GM19397 (cell line): ENCODE measurements around the gene SLC6A12.

Experiments
- ATAC-seq: cut with Tn5 transposase; IDR thresholded peaks from one replicate; pipeline ENCODE4 v1.9.1; 2021; ENCODE audit warnings: mild to moderate bottlenecking, moderate library complexity; ENCODE audit not compliant: unreplicated experiment

The SLC6A12 gene

DNA sequence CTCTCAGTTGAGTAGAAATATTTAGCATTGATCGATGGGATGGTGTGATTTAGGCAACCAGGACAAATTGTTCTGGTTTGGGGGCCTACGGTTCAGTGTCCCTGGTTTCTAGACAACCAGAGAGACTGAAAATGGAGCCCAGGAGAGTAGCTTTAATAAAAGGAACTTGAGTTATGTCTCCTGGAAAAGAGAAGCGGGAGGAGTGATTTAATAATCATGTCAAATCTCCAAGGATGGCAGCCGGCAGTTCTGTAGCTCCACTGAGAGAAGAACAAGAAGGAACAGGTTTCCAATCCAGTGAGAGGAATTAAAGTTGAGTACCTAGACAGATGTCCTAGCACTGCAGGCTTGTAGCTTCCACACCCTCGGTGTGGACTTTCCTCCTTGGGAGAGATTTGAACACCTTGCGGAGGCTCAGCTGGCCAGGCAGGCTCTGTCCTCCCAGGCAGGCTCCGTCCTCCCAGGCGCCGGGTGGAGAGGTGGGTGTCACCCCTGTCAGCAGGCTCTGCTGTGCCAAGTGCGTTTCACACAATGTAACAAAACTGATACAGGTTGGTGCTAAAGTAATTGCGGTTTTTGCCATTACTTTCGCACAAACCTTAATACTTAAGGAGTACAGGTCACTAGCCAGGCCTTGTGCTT is 45.9 kb downstream of the SLC6A12 start:
- no peak for ATAC-seq

- no peak for ATAC-seq
Measured at GRCh38 chr12:166425-167075, 47.4 kb downstream of the SLC6A12 start.

DNA sequence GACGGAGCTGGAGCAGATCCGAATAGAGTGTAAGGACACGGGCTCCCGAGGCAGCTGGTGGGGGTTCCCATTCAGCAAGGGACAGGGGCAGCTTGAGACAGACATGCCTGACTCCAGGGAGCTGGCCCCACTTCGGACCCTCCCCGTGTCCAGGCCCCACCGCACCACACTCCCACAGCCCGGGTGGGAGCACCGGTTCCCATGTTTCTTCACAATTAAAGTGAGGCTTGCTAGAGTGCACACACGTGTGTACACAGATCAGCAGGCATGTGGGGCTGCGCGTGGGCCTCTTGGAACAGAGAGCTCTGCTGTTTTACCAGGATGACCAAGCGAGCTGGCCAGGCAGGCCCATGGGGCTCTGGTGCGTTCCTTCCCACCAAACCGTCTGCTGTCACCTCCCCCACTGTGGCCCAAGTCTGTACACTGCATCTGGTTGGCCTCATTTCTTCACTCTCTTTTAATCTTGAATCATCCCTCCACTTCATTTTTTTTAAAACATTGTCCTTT is 48.0 kb downstream of the SLC6A12 start:
- ATAC-seq, result no peak

DNA sequence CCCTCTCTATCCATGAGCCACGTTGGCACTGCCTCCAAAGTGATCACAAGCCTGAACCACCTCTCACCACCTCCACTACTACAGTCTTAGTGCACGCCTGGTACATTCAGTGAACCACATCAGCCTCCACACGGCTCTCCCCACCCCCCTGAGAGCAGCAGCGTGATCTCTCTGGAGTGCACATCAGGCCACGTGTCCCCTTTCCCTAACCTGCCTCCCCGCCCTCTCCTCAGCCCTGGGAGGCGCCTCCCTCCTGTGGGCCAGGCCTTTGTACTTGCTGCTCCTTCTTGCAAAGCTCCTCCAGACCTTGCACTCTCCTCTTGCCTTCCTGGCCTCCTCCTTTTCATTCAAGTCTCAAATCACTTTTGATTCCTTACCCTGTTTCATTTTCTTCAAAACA is 49.8 kb downstream of the SLC6A12 start:
- no peak for ATAC-seq

DNA sequence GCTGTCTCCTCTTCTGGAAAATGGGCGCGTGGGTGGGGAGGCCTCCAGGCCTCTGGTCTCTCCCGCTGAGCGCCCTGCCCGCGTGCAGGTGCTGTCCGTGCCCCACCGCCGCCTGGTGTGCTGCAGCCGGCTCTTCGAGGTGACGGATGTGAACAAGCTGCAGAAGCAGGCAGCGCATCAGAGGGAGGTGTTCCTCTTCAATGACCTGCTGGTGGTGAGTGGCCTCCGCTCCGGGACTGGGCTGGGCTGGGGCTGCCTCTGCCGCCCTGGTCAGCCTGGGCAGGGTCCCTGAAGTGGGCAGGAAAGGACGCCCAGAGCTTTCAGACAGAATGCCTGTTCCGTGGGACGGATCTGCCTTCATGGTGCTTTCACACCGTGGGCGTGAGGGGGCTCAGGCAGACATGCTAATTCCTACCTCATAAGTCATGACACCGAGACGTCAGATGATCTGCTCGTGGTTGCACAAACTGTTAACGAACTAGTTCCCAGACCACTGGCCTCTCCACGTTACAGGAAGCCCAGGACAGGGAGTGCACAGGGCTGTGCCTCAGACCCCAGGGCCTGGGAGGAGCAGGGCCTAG is 50.5 kb downstream of the SLC6A12 start:
- ATAC-seq, result no peak

DNA sequence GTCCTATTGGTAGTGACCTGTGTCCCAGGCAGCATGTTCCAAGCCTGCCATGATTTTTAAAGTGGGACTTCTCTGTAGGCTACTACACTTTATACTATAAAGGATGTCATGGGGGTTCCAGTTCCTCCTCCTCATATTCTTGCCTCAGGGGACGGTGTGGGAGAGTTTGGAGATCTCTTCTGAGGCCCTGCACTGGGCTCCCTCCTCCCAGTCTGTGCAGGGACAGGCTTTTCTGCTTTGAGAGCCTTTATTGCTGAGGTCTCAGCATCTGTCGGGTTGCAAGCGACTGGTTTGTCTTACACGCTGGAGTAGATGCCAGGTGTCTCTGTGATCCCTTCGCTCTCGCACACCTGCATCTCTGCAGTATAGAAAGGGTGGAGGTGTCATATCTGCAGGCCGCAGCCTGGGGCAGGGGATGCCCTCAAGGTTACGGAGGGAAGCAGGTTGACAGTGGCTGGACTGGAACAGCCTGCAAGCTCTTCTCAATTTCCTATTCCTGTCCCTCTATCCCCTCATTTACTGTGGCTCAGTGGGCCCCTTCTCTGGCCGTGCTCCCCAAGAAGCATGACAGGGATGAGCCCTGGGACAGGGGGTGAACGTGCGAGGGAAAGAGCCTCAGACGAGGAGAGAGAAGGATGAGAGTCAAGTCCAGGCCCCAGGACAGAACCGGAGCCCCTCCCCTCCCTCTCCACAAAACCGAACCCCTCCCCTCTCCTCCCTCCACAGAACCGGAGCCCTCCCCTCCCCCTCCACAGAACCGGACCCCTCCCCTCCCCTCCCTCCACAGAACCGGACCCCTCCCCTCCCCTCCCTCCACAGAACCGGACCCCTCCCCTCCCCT is 51.3 kb downstream of the SLC6A12 start:
- no peak for ATAC-seq

DNA sequence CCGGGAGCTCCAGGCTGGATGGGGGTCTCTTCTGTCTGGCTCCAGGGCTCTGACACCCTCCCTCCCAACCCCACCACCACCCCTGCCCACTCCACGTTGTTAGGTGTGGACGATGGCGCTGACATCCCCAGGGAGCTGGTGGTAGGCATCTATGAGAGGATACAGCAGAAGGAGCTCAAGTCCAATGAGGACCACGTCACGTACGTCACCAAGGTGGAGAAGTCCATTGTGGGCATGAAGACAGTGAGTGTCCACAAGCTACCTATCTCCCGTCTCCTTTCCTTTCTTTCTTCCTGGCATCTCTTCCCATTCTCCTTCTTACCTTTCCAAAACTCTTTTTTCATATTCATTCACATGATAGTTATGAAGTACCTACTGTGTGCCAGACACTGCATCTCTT is 52.1 kb downstream of the SLC6A12 start:
- no peak for ATAC-seq

GRCh38 chr12:160858-161257 is 53.1 kb downstream of the SLC6A12 start:
- ATAC-seq, result no peak

DNA sequence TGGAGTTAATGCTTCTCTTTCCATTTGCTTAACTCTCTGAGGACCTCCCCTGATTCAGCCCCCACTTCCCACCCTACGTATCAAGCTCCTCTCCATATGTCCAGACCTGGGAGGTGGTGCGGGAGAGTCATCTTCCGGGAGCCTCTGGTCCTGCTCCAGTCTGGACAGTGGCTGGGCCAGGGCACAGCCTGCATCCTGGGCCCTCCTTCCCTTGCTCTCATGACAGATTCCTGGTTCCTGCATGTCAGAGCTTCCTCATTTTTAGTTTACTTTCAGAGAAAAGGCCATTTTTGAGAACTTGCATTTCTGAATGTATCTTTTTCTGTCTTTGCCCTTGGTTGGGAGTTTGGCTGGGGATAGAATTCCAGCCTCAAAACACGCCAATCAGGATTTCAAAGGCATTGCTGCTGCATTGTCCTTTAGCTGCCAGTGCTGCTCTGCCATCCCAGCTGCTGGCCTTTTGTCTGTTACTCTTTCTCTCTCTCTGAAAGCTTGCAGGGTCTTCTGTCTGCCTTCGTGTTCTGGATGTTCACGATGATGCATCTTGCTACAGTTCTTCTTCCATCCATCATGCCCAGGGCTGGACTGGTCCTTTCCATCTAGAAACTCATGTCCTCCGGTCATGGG is 54.7 kb downstream of the SLC6A12 start:
- no peak for ATAC-seq

- no peak for ATAC-seq
Measured at GRCh38 chr12:157644-158043, 56.3 kb downstream of the SLC6A12 start.

GRCh38 chr12:156945-157344 is 57.0 kb downstream of the SLC6A12 start:
- ATAC-seq, result no peak

DNA sequence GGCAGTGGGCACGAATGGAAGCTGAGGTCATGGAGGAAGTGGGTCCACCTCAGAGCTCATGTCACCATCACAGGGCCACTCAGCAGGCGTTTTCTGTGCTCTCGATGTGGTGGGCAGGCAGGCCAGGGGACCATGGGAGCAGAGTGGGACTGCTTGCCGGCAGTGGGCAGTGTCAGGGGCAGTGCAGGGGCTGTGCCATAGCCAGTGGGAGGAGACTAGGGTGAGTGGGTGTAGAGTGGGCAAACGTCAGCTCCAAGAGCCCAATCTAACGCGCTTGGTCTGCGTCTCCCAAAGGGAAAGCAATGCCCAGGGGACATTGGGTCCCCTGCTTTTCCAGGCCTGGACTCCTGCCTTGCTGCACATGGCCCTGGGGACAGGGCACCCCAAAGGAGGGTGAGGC is 58.3 kb downstream of the SLC6A12 start:
- ATAC-seq, result no peak

DNA sequence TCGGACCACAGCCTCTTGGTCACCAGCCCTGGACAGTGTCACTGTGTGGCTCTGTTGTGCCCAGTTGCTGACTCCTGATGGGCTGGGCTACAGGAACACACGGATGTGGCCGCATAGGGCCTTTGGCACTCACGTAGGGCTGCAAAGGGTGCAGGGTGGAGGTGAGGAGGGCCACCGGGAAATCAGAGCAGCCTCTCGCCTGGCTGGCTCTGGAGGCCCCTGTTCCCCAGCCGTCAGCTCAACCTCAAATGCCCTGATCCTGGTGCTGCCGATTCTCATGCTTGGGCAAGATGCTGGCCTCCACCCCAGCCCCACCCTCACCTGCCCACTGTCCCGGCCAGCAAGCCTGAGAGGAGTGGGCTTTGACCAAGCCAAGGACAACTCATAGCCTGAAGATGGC is 59.0 kb downstream of the SLC6A12 start:
- no peak for ATAC-seq

DNA sequence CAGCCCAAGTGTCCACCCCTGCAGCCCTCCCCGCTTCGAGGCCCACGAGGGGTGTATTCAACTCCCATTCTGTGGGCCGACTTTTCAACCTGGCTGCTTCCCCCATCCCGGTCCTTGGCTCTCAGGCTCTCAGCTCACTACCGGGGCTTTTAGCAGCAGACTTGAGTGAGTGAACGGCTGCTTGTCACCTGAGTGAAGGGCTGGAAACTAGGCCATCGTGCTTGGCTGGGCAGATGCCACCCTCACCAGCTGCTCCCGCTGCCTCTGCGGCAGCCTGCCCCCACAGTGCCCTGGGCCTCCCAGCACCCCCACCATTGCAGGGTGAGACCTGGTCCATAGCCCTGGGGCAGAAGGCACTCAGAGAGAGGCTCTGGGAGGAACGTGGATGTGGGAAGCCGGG is 59.9 kb downstream of the SLC6A12 start:
- ATAC-seq, result no peak

GRCh38 chr12:153080-153746 is 60.7 kb downstream of the SLC6A12 start:
- ATAC-seq, result peak; percentile 68

- no peak for ATAC-seq
Measured at GRCh38 chr12:152440-152839, 61.5 kb downstream of the SLC6A12 start.

DNA sequence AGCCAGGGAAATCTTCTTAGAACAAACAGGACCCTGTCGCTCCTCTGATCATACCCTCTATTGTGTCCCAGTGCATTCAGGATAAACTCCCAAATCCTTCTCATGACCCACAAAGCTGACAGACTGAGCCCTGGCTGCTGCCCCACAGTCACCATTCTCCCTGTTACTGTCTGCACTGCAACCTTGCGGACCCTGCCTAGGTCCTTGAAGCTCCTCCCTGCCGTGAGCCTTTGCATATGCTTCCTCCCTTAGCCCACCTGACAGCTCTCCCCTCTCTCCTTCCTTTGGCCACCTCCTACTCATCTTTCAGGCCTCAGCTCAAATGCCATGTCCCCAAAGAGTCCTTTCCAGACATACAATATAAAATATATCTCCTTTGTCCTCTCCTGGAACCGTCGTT is 62.4 kb downstream of the SLC6A12 start:
- no peak for ATAC-seq

DNA sequence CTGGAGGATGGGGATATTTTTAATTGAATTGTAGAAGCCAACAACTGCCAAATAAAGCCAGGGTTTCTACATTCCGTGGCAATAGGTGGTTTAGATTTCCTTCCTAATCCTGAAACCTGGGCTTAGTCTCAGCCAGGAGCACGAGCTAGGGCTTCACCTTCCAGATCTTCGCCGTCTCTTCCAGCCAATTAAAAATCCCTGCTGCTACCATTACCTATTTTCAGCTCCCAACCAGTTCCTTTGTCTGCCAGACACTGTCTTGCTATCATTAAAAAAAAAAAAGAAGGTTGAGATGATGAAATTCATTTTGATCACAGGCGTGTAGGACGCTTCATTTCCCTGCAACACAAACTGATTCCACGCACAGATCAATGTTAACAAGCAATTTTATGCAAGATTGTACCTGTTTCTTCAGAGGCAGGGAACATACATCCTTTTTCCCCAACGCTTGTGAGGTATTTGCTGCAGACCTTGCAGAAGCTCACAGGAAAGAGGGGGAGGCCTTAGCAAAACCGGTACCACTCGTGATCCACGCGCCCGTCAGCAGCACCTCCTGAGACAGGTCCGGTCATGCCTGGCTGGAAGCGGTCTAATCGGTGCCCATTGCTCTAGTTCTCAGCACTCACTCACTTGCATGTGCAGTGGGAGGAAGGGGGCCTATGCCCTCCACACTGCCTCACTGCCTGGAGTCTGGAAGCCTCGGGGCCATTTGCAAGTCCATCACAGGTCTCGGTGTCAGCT is 65.1 kb downstream of the SLC6A12 start:
- ATAC-seq, result no peak

DNA sequence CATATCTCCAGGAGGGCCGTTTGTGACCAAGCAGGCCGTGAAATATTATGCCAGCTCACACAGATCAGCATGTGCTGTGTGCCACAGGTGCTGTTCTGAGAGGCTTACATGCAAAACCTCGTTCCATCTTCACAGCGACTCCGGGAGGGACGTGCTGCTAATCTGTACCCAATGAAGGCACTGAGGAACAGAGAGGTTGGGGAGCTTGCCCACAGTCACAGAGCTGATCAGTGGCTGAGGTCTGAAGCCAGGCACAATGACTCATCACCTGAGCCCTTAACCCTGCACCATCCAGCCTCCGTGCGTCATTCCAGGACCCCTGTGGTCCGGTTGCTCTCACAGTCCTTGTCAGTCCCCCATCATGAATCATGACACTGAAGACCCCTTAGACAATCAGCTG is 66.7 kb downstream of the SLC6A12 start:
- ATAC-seq, result no peak
